ENCODE results near the gene MRPL55. TPM values are rescaled to one million over a fixed set of nuclear protein-coding genes. Genes with fewer than 3 reads are reported as not detected.

MRPL55 gene
- total RNA-seq, 1 donor from 2014 or later: 56.1 TPM

- DNase-seq (ENCODE audit: low spot score): no peak
These were observed 7.5 kb downstream of the MRPL55 start for GRCh38 chr1:228101614-228101993.

- no peak for DNase-seq (ENCODE audit: low spot score)
These were observed 8.1 kb downstream of the MRPL55 start for GRCh38 chr1:228100822-228101613.

- no peak for DNase-seq (ENCODE audit: low spot score)
These were observed 9.8 kb downstream of the MRPL55 start for GRCh38 chr1:228099331-228099732.

GRCh38 chr1:228098323-228098931 lies 10.7 kb downstream of the MRPL55 start:
- DNase-seq (ENCODE audit: low spot score): no peak

- DNase-seq (ENCODE audit: low spot score): no peak
These were observed 11.6 kb downstream of the MRPL55 start for GRCh38 chr1:228097333-228098081.

- no peak for DNase-seq (ENCODE audit: low spot score)
These were observed 12.4 kb downstream of the MRPL55 start for GRCh38 chr1:228096416-228097332.

- no peak for DNase-seq (ENCODE audit: low spot score)
These were observed 13.2 kb downstream of the MRPL55 start for GRCh38 chr1:228095938-228096337.

GRCh38 chr1:228095161-228095560 lies 13.9 kb downstream of the MRPL55 start:
- DNase-seq (ENCODE audit: low spot score): no peak

- DNase-seq (ENCODE audit: low spot score): no peak
These were observed 14.6 kb downstream of the MRPL55 start for GRCh38 chr1:228094432-228095016.

- no peak for DNase-seq (ENCODE audit: low spot score)
These were observed 15.8 kb downstream of the MRPL55 start for GRCh38 chr1:228093050-228093906.

- no peak for DNase-seq (ENCODE audit: low spot score)
These were observed 16.6 kb downstream of the MRPL55 start for GRCh38 chr1:228092342-228093049.

GRCh38 chr1:228091084-228091483 lies 18.0 kb downstream of the MRPL55 start:
- no peak for DNase-seq (ENCODE audit: low spot score)

- no peak for DNase-seq (ENCODE audit: low spot score)
These were observed 18.5 kb downstream of the MRPL55 start for GRCh38 chr1:228090613-228091081.

- no peak for DNase-seq (ENCODE audit: low spot score)
These were observed 19.3 kb downstream of the MRPL55 start for GRCh38 chr1:228089519-228090380.

- no peak for DNase-seq (ENCODE audit: low spot score)
These were observed 20.3 kb downstream of the MRPL55 start for GRCh38 chr1:228088586-228089498.

- DNase-seq (ENCODE audit: low spot score): no peak
These were observed 21.3 kb downstream of the MRPL55 start for GRCh38 chr1:228087771-228088251.

- no peak for DNase-seq (ENCODE audit: low spot score)
These were observed 23.7 kb downstream of the MRPL55 start for GRCh38 chr1:228085287-228085951.

Measured in mucosa of gallbladder (tissue), 1 donor.